RWPE1 (cell line): ENCODE data around the gene MYO5A.

Experiments used
- CTCF ChIA-PET: fragments of 350-600 bp; sonication (Branson Sonifier 250); formaldehyde crosslinking; extraction: SDS; loops from one replicate; lab custom pipeline; 2021; lab: Yijun Ruan, JAX
- POLR2A ChIA-PET: fragments of 400-600 bp; formaldehyde crosslinking; extraction: SDS; loops from one replicate; lab custom pipeline; 2020; ENCODE audit warnings: antibody characterized with exemption; ENCODE audit not compliant: low non-redundant PET; lab: Yijun Ruan, JAX
- DNase-seq: peaks from one replicate; pipeline ENCODE4 v3.0.0; 2012; ENCODE audit warnings: low spot score
- H3K27ac ChIP-seq: fragments of 450-650 bp; 2 replicates; pipeline ENCODE4 v1.5.1; 2017
- CTCF ChIP-seq: fragments of 450-650 bp; conservative IDR thresholded peaks from 2 replicates; pipeline ENCODE4 v1.5.1; 2017; ENCODE audit warnings: low read depth, mild to moderate bottlenecking

Gene MYO5A

GRCh38 chr15:52276256-52276770 is 252.4 kb downstream of the MYO5A start:
- no peak for DNase-seq
- POLR2A ChIA-PET, result no interaction called here
- CTCF ChIA-PET, result interaction anchor here (0.5 kb wide), 1 partner anchor 20 kb away, joined by 4 read pairs; no protein-coding TSS in a partner anchor
- no peak overlapping the region for H3K27ac ChIP-seq
- no peak for TF ChIP-seq CTCF

- TF ChIP-seq CTCF, result no peak
- DNase-seq, result no peak
- POLR2A ChIA-PET, result no interaction called here
- CTCF ChIA-PET, result interaction anchor here (0.7 kb wide), 1 partner anchor 1244 kb away, joined by 5 read pairs; no protein-coding TSS in a partner anchor
- H3K27ac ChIP-seq, result no peak overlapping the region
Measured at GRCh38 chr15:52263563-52264282, 265.0 kb downstream of the MYO5A start.

GRCh38 chr15:52262364-52262763 is 266.3 kb downstream of the MYO5A start:
- no peak overlapping the region for H3K27ac ChIP-seq
- DNase-seq, result no peak
- ChIA-PET CTCF (interaction anchor here (1.2 kb wide), 2 partner anchors 29 to 473 kb away, joined by 3 read pairs; no protein-coding TSS in a partner anchor), POLR2A (no interaction called here)
- TF ChIP-seq CTCF, result no peak

- CTCF ChIA-PET, result interaction anchor here (0.7 to 1.2 kb wide), 4 partner anchors 28 to 473 kb away, joined by 3 read pairs; no protein-coding TSS in a partner anchor
- peak; percentile 86 for DNase-seq
- H3K27ac ChIP-seq, result peak overlapping the region; percentile 37
- POLR2A ChIA-PET, result no interaction called here
- no peak for TF ChIP-seq CTCF
Measured at GRCh38 chr15:52261498-52262242, 267.0 kb downstream of the MYO5A start.

- peak overlapping the region; percentile 37; the same call in 1 of the 2 replicates for H3K27ac ChIP-seq
- POLR2A ChIA-PET, result no interaction called here
- CTCF ChIA-PET, result interaction anchor here (0.7 to 1.2 kb wide), 2 partner anchors 27 to 53 kb away, joined by 3 read pairs; no protein-coding TSS in a partner anchor
- DNase-seq, result no peak
- no peak for TF ChIP-seq CTCF
Measured at GRCh38 chr15:52261026-52261425, 267.7 kb downstream of the MYO5A start.

GRCh38 chr15:52259503-52259902 is 269.2 kb downstream of the MYO5A start:
- CTCF ChIA-PET, result interaction anchor here (0.9 kb wide), 1 partner anchor 76 kb away, joined by 3 read pairs; no protein-coding TSS in a partner anchor
- POLR2A ChIA-PET, result no interaction called here
- no peak overlapping the region for H3K27ac ChIP-seq
- no peak for DNase-seq
- TF ChIP-seq CTCF, result no peak
